BLaER1 (cell line): Measurements from ENCODE around the gene HOXD13.

ENCODE experiments used
- H3K27ac ChIP-seq: shearing (Covaris generic); formaldehyde crosslinking; 2 replicates; pipeline ENCODE4 v1.8.1; 2022
- H3K27me3 ChIP-seq: shearing (Covaris generic); formaldehyde crosslinking; 2 replicates; pipeline ENCODE4 v1.8.1; 2022
- H3K36me3 ChIP-seq: shearing (Covaris generic); formaldehyde crosslinking; 2 replicates; pipeline ENCODE4 v1.8.1; 2022
- H3K4me1 ChIP-seq: shearing (Covaris generic); formaldehyde crosslinking; 2 replicates; pipeline ENCODE4 v1.8.1; 2022
- H3K4me2 ChIP-seq: shearing (Covaris generic); formaldehyde crosslinking; 2 replicates; pipeline ENCODE4 v1.8.1; 2022
- H3K4me3 ChIP-seq: shearing (Covaris generic); formaldehyde crosslinking; 2 replicates; pipeline ENCODE4 v1.8.1; 2022
- H3K9ac ChIP-seq: shearing (Covaris generic); formaldehyde crosslinking; 2 replicates; pipeline ENCODE4 v1.8.1; 2022
- H3K9me3 ChIP-seq: shearing (Covaris generic); formaldehyde crosslinking; 2 replicates; pipeline ENCODE4 v1.8.1; 2022
- H4K20me1 ChIP-seq: shearing (Covaris generic); formaldehyde crosslinking; 2 replicates; pipeline ENCODE4 v1.8.1; 2022
- Cebpa-rat ChIP-seq: shearing (Covaris generic); IDR thresholded peaks from 2 replicates; pipeline ENCODE4 v1.8.1; 2022

Gene HOXD13

DNA sequence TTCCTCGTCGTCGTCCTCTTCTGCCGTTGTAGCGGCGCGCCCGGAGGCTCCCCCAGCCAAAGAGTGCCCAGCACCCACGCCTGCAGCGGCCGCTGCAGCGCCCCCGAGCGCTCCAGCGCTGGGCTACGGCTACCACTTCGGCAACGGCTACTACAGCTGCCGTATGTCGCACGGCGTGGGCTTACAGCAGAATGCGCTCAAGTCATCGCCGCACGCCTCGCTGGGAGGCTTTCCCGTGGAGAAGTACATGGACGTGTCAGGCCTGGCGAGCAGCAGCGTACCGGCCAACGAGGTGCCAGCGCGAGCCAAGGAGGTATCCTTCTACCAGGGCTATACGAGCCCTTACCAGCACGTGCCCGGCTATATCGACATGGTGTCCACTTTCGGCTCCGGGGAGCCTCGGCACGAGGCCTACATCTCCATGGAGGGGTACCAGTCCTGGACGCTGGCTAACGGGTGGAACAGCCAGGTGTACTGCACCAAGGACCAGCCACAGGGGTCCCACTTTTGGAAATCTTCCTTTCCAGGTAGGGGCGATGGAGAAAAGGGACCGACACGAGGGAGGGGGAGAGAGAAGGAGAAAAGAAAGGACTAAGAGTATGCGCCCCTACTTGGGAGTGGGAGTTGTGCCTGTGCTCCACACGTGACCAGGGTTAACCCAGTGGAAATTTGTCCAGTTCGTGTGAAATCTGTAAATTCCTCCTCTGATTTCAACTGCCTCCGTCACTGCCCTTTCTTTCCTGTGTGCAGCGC, 800 bp downstream of the HOXD13 start:
- Histone ChIP-seq H3K4me2 (no peak overlapping the region; the same call in 1 of the 2 replicates), H3K4me1 (peaks cover 9% of the 10 kb centered on the region), H3K27me3 (peaks cover 100% of the 10 kb centered on the region), H3K9me3 (peaks cover 22% of the 10 kb centered on the region), H4K20me1 (peaks cover 96% of the 10 kb centered on the region), H3K36me3 (no peaks in the 10 kb centered on the region), H3K4me3 (peak overlapping the region; percentile 12; the same call in 1 of the 2 replicates), H3K27ac (no peak overlapping the region), H3K9ac (no peak overlapping the region)
- no peak for TF ChIP-seq Cebpa-rat

DNA sequence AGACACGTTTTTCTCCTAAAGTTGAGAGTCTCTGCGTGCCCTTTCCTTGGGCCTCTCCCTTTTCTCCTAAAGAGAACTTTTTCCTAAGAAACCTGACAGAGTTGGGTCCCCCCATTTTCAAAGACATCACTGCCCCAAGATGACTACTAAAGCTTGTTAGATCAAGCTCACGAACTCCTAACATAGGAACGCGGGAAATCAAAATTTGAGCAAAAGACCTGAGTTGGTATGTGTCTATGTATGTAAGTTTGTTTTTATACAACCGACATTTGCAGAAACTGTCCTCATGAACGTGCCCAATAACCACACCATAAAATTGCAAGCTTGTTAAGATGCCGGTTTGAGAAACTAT, 1.4 kb downstream of the HOXD13 start:
- H3K4me2 ChIP-seq = no peak overlapping the region
- no peak overlapping the region for H3K27ac ChIP-seq
- H3K4me1 ChIP-seq = peaks cover 9% of the 10 kb centered on the region
- H4K20me1 ChIP-seq = peaks cover 96% of the 10 kb centered on the region
- no peak overlapping the region for H3K9ac ChIP-seq
- peaks cover 21% of the 10 kb centered on the region for H3K9me3 ChIP-seq
- TF ChIP-seq Cebpa-rat = no peak
- H3K4me3 ChIP-seq = no peak overlapping the region
- H3K36me3 ChIP-seq = no peaks in the 10 kb centered on the region
- H3K27me3 ChIP-seq = peaks cover 100% of the 10 kb centered on the region

DNA sequence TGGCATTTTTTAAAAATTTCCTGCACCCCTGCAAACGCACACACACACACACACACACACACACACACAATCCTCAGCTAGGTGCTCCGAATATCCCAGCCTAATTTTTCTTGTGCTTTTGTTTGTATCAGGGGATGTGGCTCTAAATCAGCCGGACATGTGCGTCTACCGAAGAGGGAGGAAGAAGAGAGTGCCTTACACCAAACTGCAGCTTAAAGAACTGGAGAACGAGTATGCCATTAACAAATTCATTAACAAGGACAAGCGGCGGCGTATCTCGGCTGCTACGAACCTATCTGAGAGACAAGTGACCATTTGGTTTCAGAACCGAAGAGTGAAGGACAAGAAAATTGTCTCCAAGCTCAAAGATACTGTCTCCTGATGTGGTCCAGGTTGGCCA, 1.8 kb downstream of the HOXD13 start:
- Histone ChIP-seq H3K4me2 (no peak overlapping the region), H4K20me1 (peaks cover 96% of the 10 kb centered on the region), H3K4me1 (peaks cover 9% of the 10 kb centered on the region), H3K36me3 (no peaks in the 10 kb centered on the region), H3K4me3 (no peak overlapping the region), H3K9me3 (peaks cover 26% of the 10 kb centered on the region), H3K9ac (no peak overlapping the region), H3K27me3 (peaks cover 100% of the 10 kb centered on the region), H3K27ac (no peak overlapping the region)
- no peak for TF ChIP-seq Cebpa-rat

DNA sequence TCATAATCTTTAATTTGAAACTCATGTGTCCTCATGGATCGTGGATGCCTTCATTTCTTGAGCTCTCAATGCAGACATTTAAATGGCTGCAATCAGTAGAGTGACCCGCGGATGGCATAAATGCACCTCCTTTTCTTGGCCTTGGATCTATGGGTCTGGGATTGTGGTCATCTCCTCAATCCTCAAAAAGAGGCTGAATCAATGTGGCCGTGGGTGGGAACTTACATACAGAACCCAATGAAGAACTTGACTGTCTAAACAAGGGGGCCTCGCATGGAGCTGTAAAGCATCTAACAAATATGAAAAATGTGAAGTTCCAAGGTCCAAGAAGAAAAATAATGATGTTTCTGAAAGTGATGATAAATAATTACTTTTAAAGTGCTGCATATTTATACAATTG, 2.9 kb downstream of the HOXD13 start:
- Histone ChIP-seq H3K36me3 (no peaks in the 10 kb centered on the region), H3K27me3 (peaks cover 100% of the 10 kb centered on the region), H3K27ac (no peak overlapping the region), H3K9me3 (peaks cover 36% of the 10 kb centered on the region), H3K4me3 (no peak overlapping the region), H3K9ac (no peak overlapping the region), H3K4me2 (no peak overlapping the region), H4K20me1 (peaks cover 96% of the 10 kb centered on the region), H3K4me1 (peaks cover 9% of the 10 kb centered on the region)
- no peak for TF ChIP-seq Cebpa-rat

DNA sequence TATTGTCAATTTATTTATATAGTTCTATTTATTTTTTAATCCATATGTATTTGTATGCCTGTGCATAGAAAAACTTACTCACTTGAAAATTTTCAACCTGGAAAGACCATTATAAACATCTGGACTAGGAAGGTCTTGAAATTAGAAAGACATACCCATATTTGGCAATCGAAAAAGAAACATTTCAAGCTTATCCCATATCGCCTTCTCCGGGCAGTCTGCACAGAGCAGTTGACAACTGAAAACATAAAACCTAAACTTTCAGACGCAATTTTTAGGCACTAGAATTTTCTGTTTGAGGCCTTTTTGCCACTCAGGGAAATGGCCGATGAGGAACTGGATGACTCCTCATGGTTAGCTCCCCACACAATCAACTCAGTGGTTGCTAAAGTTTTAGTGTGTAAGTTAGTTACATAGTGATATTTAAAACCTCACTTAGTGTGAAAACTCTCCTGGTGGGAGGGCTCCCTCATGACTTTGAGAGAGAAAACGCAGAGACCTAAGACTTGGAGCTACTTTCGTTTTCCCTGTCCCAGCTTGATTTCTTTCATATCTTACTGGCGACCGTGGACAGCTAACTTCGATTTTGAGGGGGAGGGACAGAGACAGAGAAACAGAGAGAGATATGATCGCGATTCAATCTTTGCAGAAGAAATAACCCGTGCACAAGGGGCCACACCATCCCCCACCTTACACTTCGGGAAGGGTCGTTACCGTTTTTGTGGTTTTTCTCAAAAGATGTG, 3.9 kb downstream of the HOXD13 start:
- H3K9me3 ChIP-seq = peaks cover 46% of the 10 kb centered on the region
- no peaks in the 10 kb centered on the region for H3K36me3 ChIP-seq
- peaks cover 96% of the 10 kb centered on the region for H4K20me1 ChIP-seq
- peaks cover 9% of the 10 kb centered on the region for H3K4me1 ChIP-seq
- peak overlapping the region; percentile 59 for H3K4me3 ChIP-seq
- H3K27ac ChIP-seq = no peak overlapping the region
- TF ChIP-seq Cebpa-rat = no peak
- peaks cover 100% of the 10 kb centered on the region for H3K27me3 ChIP-seq
- peak overlapping the region; percentile 78 for H3K4me2 ChIP-seq
- H3K9ac ChIP-seq = no peak overlapping the region

DNA sequence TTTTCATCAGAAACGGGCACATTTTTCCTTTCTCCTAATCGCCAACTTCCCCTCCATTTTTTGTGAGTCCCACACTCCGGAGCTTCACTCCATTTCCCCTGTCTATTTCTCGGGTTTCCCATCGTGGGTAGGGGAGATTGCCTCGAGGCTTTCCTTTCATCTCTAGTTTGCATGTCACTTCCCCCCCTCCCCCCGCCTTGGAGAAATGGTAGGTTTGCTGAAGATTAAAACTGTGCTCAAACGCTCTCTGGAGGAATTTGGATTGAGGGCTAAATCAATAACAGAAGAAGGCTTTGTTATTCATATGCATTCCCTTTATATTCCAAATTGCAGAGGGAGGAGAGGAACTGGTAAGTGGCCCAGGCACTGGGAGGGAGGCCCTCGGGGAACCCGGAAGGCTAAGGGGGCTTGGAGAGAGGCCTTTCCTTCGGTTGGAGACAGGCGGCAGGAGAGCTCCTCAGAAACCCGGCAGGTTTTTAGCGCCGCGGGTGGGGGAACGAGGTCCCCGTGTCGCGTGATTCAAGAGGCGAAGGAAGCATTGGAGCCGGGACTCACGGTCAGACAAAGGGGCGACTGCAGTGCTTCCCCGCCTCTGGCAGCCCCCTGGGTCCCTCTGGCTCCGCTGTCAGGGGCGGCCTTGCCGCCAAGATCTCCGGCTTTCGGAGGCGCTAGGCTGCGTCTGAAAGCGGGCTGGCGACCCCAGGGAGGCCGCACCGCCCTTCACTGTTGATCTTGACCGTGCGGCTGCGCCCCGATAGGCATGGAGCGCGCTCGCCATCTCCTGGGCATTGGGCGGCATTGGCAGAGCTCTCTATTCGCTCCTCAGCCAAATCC, 4.7 kb downstream of the HOXD13 start:
- Histone ChIP-seq H3K9me3 (peaks cover 48% of the 10 kb centered on the region), H3K9ac (no peak overlapping the region), H3K27ac (no peak overlapping the region), H3K4me3 (peak overlapping the region; percentile 59), H3K4me2 (peak overlapping the region; percentile 78), H4K20me1 (peaks cover 97% of the 10 kb centered on the region), H3K27me3 (peaks cover 100% of the 10 kb centered on the region), H3K4me1 (peaks cover 9% of the 10 kb centered on the region), H3K36me3 (no peaks in the 10 kb centered on the region)
- TF ChIP-seq Cebpa-rat = no peak

DNA sequence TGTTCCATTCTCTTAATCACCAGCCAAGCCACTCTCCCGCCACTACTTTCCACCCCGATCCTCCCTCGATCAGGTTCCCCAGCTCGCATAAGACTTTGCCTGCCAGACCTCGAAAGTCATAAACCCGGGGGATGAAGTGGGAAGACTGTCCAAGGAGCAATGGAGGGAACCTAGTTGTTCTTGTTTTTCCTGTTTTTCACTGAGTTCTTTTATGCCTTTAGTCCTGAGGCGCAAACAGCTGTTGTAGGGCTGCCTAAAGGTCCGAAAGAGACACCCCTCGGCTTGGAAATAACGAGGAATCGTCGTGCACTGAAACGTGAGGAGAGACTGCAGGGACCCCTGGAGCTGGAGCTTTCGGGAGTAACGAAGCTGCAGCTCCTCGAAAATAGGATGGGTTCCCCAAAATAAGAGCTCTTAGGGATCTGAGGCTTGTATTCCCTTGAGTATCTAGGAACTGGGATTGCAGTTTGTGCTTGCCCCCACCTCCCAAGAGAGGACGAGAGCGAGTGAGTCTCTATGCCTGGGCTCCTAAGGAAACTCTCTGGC, 5.4 kb downstream of the HOXD13 start:
- Histone ChIP-seq H3K27ac (no peak overlapping the region), H4K20me1 (peaks cover 93% of the 10 kb centered on the region), H3K4me3 (peak overlapping the region; percentile 59; the same call in 1 of the 2 replicates)

DNA sequence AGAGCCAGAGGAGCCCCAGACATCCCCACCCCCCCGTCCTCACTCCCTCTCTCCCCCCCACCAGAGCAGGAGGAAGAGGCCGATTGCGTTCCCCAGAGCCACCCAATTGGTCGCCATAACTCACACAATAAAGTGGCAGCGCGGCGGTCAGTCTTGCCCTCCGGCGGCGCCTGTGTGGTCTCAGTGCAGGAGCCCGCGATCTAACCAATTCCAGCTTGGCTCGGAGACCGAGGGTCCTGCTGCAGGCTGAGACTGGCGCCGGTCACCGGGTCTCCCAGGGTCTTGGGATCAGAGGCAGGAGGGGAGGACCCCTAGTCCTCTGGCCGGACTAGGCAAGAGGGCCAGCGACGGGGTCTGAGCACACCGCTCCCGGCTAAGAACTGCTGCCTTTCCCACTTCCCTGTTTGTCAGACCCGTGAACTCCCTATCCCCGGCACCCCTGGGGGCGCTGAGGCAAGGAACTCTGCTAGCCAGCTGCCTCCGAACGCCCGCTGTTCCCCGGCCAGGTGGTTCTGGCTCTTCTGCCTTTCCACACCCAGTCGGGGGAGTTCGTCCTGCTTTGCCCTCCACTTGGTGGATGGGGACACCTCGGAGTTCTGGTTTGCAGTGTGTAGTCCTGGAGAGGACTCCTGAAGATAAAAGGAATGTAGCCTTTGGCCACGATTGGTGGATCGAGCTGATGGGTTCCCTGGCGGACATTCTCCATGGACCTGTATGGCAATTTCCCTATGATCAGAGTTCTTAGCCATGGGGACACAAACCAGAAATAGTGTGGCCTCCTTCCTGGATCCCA, 6.0 kb downstream of the HOXD13 start:
- H3K4me1 ChIP-seq = peaks cover 9% of the 10 kb centered on the region
- H3K9ac ChIP-seq = no peak overlapping the region
- no peak overlapping the region for H3K4me2 ChIP-seq
- peaks cover 92% of the 10 kb centered on the region for H4K20me1 ChIP-seq
- H3K36me3 ChIP-seq = no peaks in the 10 kb centered on the region
- TF ChIP-seq Cebpa-rat = no peak
- no peak overlapping the region for H3K4me3 ChIP-seq
- H3K27ac ChIP-seq = no peak overlapping the region
- H3K9me3 ChIP-seq = peaks cover 46% of the 10 kb centered on the region
- H3K27me3 ChIP-seq = peaks cover 100% of the 10 kb centered on the region

More for the DNA sequence above, 5.4 kb downstream of the HOXD13 start:
- peaks cover 9% of the 10 kb centered on the region for H3K4me1 ChIP-seq
- no peak for TF ChIP-seq Cebpa-rat
- H3K36me3 ChIP-seq = no peaks in the 10 kb centered on the region
- peaks cover 100% of the 10 kb centered on the region for H3K27me3 ChIP-seq
- peak overlapping the region; percentile 78 for H3K4me2 ChIP-seq
- H3K9ac ChIP-seq = no peak overlapping the region
- H3K9me3 ChIP-seq = peaks cover 48% of the 10 kb centered on the region
